Measurements from ENCODE around the gene RBM18. TPM values are rescaled to one million over a fixed set of nuclear protein-coding genes. Genes with fewer than 3 reads are reported as not detected.

RBM18 gene
- total RNA-seq, 1 donor from 2014 or later: 29.1 TPM

DNA sequence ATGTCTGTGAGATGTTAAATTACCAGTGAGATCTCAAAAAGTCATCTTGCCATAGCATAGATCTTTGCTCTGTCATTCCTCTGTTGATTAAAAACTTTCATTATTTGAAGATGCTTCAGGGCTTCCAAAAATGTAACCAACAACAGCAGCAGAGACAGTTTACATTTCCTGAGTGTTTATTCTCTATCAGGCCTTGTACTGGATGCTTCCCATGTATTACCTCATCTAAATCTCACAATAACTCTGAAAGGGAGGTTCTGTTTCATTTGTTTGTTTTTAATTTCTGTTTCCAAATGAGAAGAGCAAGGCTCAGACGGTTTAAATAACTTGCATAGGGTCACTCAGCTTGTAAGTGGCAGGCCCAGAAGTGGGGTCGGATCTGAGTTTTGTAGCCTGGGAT, 45.2 kb upstream of the RBM18 start:
- H3K4me3 Mint-ChIP-seq (ENCODE audit: unreplicated experiment): no peak overlapping the region
- Histone ChIP-seq H3K27ac (ENCODE audit: low read depth, low read length) (no peak overlapping the region), H3K79me2 (ENCODE audit: insufficient read depth, low read length) (no peaks in the 10 kb centered on the region), H3K9ac (ENCODE audit: low read length) (no peak overlapping the region), H3K4me1 (ENCODE audit: insufficient read depth, low read length) (no peaks in the 10 kb centered on the region), H3K4me2 (ENCODE audit: low read length) (no peak overlapping the region), H3K4me3 (ENCODE audit: insufficient read depth, low read depth, low read length) (no peak overlapping the region), H3K36me3 (ENCODE audit: insufficient read depth, low read length) (peaks cover 18% of the 10 kb centered on the region), H2AFZ (ENCODE audit: low read depth, low read length) (no peak overlapping the region), H3K9me3 (ENCODE audit: insufficient read depth, low read depth, low read length) (no peaks in the 10 kb centered on the region), H3K27me3 (ENCODE audit: insufficient read depth, low read length) (no peaks in the 10 kb centered on the region), H4K20me1 (ENCODE audit: insufficient read depth, low read length) (peaks cover 7% of the 10 kb centered on the region)
- TF ChIP-seq, protein P1, sequence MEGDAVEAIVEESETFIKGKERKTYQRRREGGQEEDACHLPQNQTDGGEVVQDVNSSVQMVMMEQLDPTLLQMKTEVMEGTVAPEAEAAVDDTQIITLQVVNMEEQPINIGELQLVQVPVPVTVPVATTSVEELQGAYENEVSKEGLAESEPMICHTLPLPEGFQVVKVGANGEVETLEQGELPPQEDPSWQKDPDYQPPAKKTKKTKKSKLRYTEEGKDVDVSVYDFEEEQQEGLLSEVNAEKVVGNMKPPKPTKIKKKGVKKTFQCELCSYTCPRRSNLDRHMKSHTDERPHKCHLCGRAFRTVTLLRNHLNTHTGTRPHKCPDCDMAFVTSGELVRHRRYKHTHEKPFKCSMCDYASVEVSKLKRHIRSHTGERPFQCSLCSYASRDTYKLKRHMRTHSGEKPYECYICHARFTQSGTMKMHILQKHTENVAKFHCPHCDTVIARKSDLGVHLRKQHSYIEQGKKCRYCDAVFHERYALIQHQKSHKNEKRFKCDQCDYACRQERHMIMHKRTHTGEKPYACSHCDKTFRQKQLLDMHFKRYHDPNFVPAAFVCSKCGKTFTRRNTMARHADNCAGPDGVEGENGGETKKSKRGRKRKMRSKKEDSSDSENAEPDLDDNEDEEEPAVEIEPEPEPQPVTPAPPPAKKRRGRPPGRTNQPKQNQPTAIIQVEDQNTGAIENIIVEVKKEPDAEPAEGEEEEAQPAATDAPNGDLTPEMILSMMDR (IDR thresholded peaks at IDR 0.05; ENCODE audit: insufficient read depth, low read depth, low read length): no peak
- no peak for TF ChIP-seq EZH2 (IDR thresholded peaks at IDR 0.05; ENCODE audit: insufficient read depth, low read length)
- H3K27ac Mint-ChIP-seq (ENCODE audit: unreplicated experiment): no peak overlapping the region
- FAIRE-seq: no peak
- peaks cover 22% of the 10 kb centered on the region for H3K4me1 Mint-ChIP-seq (ENCODE audit: low read depth, unreplicated experiment)
- no peaks in the 10 kb centered on the region for H3K9me3 Mint-ChIP-seq (ENCODE audit: unreplicated experiment)
- no peaks in the 10 kb centered on the region for H3K27me3 Mint-ChIP-seq (ENCODE audit: low read depth, unreplicated experiment)
- H3K36me3 Mint-ChIP-seq (ENCODE audit: low read depth, unreplicated experiment): peaks cover 11% of the 10 kb centered on the region
- DNase-seq (ENCODE audit: low read depth): no peak

GRCh38 chr9:122307925-122308324, 43.3 kb upstream of the RBM18 start:
- H3K9ac ChIP-seq (ENCODE audit: low read length): no peak overlapping the region
- H3K27ac Mint-ChIP-seq (ENCODE audit: unreplicated experiment): peak overlapping the region; percentile 14
- H3K9me3 Mint-ChIP-seq (ENCODE audit: unreplicated experiment): no peaks in the 10 kb centered on the region
- H3K4me3 ChIP-seq (ENCODE audit: insufficient read depth, low read depth, low read length): no peak overlapping the region
- H3K4me1 ChIP-seq (ENCODE audit: insufficient read depth, low read length): peaks cover 12% of the 10 kb centered on the region
- FAIRE-seq (no peak), DNase-seq (ENCODE audit: low read depth) (no peak)
- no peaks in the 10 kb centered on the region for H3K27me3 Mint-ChIP-seq (ENCODE audit: low read depth, unreplicated experiment)
- no peak overlapping the region for H3K4me2 ChIP-seq (ENCODE audit: low read length)
- peaks cover 2% of the 10 kb centered on the region for H3K36me3 ChIP-seq (ENCODE audit: insufficient read depth, low read length)
- H2AFZ ChIP-seq (ENCODE audit: low read depth, low read length): no peak overlapping the region
- no peak overlapping the region for H3K4me3 Mint-ChIP-seq (ENCODE audit: unreplicated experiment)
- H4K20me1 ChIP-seq (ENCODE audit: insufficient read depth, low read length): peaks cover 11% of the 10 kb centered on the region
- no peak for TF ChIP-seq EZH2 (IDR thresholded peaks at IDR 0.05; ENCODE audit: insufficient read depth, low read length)
- TF ChIP-seq, protein P1 (IDR thresholded peaks at IDR 0.05; ENCODE audit: insufficient read depth, low read depth, low read length): no peak
- peaks cover 38% of the 10 kb centered on the region for H3K4me1 Mint-ChIP-seq (ENCODE audit: low read depth, unreplicated experiment)
- no peak overlapping the region for H3K27ac ChIP-seq (ENCODE audit: low read depth, low read length)
- no peaks in the 10 kb centered on the region for H3K9me3 ChIP-seq (ENCODE audit: insufficient read depth, low read depth, low read length)
- no peaks in the 10 kb centered on the region for H3K27me3 ChIP-seq (ENCODE audit: insufficient read depth, low read length)
- H3K36me3 Mint-ChIP-seq (ENCODE audit: low read depth, unreplicated experiment): peaks cover 2% of the 10 kb centered on the region
- H3K79me2 ChIP-seq (ENCODE audit: insufficient read depth, low read length): no peaks in the 10 kb centered on the region

DNA sequence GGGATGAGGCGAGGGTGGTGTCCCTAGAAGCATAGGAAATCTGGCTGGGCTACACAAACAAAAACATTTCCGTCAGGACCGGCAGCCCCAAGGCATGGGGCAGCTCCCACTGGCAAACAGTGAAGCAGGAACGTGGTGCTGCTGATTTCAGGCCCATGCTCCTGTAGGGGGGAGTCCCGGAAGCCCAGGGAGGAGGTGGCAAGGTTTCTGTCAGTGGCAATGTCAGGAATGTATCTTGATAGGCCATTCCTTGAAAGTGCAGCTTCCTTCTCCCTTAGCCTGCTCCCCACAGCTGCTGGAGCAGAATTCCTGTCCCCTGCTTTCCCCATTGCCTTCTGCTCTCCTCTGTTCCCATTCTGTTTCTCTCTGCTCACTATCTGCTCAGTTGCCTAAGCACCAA, 42.4 kb upstream of the RBM18 start:
- no peak for DNase-seq (ENCODE audit: low read depth)
- no peak for TF ChIP-seq EZH2 (IDR thresholded peaks at IDR 0.05; ENCODE audit: insufficient read depth, low read length)
- TF ChIP-seq, protein P1 (IDR thresholded peaks at IDR 0.05; ENCODE audit: insufficient read depth, low read depth, low read length): no peak

More for the DNA sequence above, 42.4 kb upstream of the RBM18 start:
- H3K36me3 Mint-ChIP-seq (ENCODE audit: low read depth, unreplicated experiment): peaks cover 2% of the 10 kb centered on the region
- H3K27me3 Mint-ChIP-seq (ENCODE audit: low read depth, unreplicated experiment): no peaks in the 10 kb centered on the region
- peaks cover 39% of the 10 kb centered on the region for H3K4me1 Mint-ChIP-seq (ENCODE audit: low read depth, unreplicated experiment)
- Histone ChIP-seq H3K4me1 (ENCODE audit: insufficient read depth, low read length) (peaks cover 12% of the 10 kb centered on the region), H3K9ac (ENCODE audit: low read length) (no peak overlapping the region), H3K36me3 (ENCODE audit: insufficient read depth, low read length) (peaks cover 3% of the 10 kb centered on the region), H3K79me2 (ENCODE audit: insufficient read depth, low read length) (no peaks in the 10 kb centered on the region), H3K9me3 (ENCODE audit: insufficient read depth, low read depth, low read length) (no peaks in the 10 kb centered on the region), H4K20me1 (ENCODE audit: insufficient read depth, low read length) (peaks cover 11% of the 10 kb centered on the region), H3K27ac (ENCODE audit: low read depth, low read length) (no peak overlapping the region), H3K4me2 (ENCODE audit: low read length) (no peak overlapping the region), H3K4me3 (ENCODE audit: insufficient read depth, low read depth, low read length) (no peak overlapping the region), H3K27me3 (ENCODE audit: insufficient read depth, low read length) (no peaks in the 10 kb centered on the region), H2AFZ (ENCODE audit: low read depth, low read length) (no peak overlapping the region)
- H3K4me3 Mint-ChIP-seq (ENCODE audit: unreplicated experiment): no peak overlapping the region
- H3K9me3 Mint-ChIP-seq (ENCODE audit: unreplicated experiment): no peaks in the 10 kb centered on the region
- H3K27ac Mint-ChIP-seq (ENCODE audit: unreplicated experiment): peak overlapping the region; percentile 8
- FAIRE-seq: no peak
